ELF-1 (cell line): Measurements from ENCODE around the gene NOTCH1.
"Not testable (repeated sequence)": the region's sequence is repeated elsewhere in the genome, so short reads cannot be mapped to it uniquely, and the experiment has no call there.

Experiments
- DNase-seq: peaks from one replicate; pipeline ENCODE4 v3.0.0-alpha.2; 2016; ENCODE audit warnings: low read depth, low spot score

NOTCH1 gene

DNA sequence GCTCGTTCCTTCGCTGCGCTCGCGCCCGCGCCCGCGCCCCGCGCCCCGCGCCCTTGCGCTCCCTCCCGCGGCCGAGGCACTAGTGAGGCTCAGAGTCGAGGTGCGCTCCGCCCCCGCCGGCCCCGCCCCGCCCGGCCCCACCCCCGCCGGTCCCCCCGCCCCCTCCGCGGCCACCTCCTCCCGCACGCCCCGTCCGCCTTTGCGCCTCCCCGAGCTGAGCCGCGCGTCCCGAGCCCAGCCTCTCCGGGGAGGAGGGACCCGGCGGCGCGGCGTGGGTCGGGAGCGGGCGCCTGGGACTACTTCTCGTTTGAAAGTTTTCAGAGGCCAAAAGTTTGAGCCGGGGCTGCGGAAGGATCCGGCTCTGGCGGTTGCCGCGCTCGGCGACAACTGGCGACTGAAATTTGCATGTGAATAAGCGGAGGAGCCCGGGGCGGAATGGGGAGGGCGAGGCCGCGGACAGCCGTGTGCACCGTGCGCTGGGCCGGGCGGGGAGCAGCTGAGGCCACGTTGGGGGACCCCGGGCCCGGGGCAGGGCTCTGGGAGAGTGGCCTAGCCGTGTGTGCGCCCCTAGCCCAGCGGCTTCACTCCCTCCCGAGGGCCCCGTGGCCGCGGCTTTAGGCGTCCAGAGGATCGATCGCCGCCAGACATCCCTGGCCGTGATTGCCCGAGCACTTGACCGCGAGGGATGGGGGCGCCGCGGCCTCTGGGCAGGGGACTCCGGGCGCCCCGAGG lies at the start of gene NOTCH1:
TSS of gene NOTCH1 (minus strand) at position 84 of the 732 bp plus-strand sequence. CDS start 262 bp downstream, outside the sequence.
- peak; percentile 93 for DNase-seq

DNA sequence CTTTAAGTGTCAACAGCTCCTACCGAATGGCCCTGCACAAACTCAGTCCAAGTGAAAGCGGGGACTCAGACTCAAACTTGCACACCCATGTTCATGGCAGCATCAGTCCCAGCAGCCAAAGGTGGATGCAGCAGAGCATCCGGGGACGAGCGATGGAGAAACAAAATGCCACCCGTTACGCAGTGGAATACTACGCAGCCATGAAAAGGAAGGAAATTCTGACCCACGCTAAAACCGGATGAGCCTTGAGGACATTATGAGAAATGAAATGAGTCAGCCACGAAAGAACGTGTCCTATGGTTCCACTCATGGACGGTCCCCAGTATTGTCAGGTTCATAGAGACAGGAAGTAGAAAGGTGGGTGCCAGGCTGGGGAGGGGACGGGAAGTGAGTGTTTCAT lies 48.6 kb upstream of the NOTCH1 start:
- DNase-seq: no peak

DNA sequence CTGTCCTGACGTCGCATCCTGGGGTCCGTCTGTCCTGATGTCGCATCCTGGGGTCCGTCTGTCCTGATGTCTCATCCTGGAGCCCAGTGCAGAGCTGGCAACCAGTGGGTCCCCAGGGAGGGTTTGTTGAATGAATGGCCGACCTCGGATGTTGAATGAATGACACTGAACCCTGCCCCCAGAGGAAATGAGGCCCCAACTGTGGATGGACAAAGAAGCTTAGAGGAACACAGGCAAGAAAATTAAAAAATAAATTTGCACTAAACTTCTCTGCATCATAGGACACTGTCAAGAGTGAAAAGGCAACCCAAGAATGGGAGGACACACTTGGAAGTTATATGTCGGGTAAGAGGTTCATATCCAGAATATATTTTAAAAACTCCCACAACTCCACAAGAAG lies 47.7 kb upstream of the NOTCH1 start:
- DNase-seq: no peak

DNA sequence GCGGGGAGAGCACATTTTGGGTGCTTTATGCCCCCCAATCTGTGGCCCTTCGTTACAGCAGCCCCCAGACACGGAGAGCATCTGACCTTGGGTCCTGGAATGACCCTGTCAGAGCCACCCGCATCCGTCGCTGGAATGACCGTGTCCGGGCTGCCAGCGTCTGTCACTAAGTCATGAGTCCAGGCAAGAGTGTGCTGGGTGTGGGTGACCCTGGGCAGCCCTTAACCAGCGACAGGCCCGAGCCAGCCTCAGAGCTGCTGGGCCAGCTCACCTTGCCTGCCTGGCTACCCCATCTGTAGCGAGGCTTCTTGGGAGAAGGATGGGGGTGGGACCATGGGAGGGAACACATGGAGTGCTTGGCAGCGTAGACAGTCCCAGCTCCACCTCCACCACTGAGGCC lies 46.8 kb upstream of the NOTCH1 start:
- no peak for DNase-seq

DNA sequence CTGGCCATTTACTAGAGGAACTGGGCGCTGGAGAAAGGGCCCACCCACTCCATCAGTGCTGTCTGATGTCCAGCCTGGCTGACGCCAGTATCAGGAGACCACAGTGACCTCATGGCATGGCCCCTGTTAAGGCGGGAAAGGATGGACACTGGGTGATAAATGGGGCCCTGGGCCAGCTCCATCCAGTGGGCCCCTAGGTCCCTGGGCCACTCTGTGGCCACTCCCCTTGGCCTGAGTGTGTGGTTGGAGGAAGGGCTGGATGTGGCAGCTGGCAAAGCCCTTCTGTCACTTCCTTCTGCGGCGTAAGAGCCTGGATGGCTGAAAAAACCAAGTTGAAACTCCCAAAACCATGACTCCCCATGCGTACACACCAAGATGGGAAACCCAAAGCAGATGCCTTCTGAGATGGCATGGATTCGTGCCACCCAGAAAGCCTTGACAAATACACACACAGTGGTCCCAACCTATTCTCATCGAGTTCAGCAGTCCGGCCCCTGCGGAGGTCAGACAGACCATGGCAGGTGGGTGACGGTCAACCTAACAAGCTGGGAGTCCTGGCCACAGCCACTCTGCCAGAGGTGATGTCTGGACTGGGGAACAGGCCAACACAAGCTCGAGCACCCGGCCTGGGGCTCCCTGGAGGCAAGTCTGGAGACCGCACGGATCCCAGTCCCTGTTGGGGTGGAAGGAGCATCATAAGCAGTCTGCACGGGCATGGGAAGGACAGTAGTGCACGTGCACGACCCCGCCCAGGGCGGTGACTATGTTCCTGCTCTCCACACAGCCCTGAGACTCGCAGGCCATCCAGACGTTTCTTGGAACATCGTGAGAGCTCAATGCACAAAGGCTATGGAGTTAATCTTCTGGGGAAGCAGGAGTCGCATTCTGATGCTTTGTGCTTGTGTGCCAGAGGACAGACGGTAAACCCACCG lies 45.2 kb upstream of the NOTCH1 start:
- DNase-seq: no peak

DNA sequence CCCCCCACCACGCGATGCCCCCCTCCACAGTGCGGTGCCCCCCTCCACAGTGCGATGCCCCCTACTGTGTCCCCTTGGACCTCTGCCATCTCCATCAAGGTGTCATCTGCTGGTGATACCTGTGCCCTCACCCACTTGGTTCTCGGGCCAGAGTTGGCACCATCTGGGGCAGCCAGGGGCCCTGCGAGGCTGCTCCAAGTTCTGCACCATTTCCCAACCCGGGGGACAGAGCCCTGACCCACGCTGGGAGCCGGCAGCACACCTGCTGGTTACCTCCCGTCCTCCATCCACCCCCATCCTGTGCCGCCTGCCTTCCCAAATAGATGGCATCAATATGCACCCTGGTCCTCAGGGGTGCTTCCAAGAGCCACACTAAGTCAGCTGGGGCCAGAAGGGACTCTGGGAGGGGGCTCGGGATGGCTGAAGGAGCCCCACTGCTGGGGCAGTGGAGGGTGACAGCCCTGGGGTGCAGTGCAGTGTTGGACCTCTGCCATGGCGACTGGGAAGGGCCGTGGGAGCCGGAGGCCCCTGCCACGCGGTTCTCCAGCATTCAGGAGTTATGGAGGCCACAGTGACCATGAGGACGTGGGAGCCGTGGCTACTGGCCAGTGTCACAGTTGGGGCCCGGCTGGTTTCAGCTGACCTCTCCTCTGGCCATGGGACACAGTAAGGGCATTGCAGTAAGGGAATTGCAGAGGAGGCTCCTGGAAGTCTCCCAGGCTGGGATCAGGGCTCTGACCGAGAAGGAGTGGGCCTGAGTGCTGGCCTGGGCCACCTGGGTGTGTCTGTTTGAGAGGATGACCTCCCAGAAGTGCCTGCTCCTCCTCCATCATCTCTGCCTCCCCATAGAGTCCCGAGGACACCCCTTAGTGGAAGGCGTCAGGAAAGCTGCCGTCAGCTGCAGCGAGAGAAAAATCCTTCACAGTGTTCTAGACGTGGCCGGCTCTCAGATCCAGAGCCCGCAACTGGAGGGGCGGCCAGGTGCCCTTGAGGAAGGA lies 44.2 kb upstream of the NOTCH1 start:
- no peak for DNase-seq

DNA sequence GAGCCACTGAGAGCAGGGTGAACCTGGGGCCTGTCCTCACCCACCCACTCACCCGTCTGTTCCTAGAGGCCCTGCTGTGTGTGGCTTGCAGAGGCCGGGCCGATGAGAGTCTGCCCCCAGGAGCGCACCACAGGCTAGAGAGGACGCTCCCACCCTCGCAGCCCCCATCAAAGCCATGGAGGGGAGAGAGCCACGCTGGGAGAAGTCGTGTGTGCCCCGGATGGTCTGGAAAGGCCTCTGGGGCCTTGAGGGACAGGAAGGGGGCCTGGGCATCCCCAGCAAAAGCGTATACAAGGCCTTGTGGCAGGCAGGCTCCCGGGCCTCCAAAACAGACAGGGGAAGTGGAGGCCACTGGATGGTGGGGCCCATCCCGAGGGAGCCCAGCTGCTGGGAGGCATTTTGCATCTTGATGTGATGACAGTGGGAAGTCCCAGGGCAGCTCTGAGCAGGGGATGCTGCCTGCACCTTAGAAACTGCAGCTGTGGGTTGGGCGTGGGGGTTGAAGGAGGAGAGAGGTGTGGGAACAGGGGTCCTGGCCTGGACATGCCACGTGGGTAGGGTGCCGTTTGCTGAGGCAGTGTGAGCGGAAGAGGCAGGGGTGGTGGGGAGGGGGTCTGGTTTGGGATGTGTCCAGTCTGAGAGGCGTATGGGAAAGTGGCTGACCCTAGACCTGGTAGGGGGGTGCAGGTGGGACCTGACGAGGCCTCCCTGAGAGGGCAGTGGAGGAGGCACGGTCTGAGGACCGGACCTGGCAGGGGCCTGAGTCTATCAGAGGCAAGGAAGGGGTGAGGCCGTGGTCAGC lies 43.0 kb upstream of the NOTCH1 start:
- DNase-seq: no peak

DNA sequence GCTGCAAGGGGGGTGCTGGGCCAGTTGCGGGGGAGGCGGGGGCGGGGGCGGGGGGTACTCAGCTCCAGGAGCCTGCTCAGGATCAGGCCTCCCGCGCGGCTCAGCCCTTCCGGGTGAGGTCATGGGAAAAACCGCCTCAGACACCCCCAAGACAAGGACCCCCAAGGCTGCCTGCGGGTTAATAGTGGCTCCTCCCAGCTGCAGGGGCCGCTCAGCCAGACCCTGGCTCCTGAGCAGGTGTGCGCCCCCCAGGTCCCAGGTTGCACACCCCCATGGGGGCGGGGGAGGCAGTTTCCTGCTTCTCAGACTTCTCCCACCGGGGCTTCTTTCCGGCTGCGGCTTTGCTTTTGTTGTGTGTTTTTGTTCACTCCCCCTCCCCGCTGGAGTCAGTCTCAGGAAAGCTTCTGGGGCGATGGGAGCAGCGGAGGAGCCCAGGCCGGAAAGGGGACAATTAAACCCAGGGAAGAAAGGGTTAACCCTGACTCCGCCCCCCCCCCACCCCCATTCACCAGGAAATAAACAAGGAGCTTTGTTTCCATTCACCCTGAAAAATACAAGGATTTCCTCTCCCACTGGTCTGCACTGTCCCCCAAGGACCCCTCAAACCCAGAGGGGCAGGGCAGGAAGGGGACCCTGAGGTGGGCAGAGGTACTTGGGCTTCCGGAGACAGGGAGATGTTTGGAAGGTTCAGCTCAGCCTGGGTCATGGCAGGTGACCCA lies 42.3 kb upstream of the NOTCH1 start:
- peak; percentile 85 for DNase-seq

DNA sequence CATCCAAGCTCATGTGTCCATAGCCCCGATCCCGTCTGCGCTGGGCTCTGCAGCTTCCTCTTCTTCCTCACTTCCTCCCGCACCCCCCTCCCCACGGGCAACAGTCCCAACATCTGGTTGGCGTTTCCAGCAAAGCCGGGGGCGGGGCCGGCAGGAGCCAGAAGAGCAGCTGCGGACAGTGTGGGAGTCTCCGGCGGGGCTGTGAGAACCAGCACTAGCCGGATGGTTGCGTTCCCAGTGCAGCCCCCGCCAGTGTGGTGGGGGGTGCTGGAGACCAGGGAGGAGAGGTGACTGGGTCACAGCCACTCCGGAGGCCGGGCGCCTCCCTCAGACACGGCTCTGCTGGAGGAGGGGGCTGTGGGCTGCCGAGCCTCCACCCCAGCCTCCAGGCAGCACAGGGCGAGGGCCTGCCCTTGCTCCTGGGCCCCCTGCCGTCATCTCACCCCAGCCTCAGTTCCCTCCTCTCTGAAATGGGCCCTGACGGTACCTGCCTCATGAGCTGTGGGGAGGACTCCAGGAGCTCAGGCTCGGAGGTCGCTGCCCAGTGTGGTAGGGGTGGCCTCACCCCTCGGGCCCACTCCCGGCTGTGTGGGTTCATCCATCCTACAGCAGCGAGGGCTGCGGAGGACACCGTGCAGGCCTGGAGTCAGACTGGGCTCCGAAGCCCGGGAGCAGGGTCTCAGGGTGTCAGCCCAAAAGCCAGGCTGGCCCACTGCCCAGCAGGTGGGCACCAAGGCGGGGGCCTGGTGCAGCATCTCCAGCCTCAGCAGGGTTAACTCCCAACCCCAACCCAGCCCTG lies 41.5 kb upstream of the NOTCH1 start:
- DNase-seq: peak; percentile 81

DNA sequence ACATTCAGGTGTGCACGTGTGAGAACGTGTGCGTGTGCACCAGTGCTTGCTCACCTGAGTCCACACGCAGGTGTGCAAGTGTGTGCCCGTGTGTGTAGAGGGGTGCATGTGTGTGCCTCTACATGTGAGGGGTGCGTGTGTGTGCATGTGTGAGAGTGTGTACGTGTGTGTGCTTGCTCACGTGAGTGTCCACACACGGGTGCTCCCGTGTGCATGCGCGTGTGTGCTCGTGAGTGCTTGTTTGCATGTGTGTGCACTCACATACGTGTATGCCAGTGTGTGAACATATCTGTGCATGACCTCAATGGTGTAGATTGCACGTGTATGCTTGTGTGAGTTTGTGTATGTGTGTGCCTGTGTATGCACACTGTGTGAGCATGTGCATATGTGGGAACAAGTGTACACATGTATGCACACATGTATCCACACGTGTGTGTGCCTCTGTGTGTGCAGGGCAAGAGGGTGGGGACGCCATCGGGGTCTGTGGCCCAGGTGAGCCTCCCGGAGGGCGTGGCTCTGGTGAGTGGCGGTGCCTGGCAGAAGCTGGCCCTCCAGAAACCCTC lies 40.6 kb upstream of the NOTCH1 start:
- DNase-seq: no peak

DNA sequence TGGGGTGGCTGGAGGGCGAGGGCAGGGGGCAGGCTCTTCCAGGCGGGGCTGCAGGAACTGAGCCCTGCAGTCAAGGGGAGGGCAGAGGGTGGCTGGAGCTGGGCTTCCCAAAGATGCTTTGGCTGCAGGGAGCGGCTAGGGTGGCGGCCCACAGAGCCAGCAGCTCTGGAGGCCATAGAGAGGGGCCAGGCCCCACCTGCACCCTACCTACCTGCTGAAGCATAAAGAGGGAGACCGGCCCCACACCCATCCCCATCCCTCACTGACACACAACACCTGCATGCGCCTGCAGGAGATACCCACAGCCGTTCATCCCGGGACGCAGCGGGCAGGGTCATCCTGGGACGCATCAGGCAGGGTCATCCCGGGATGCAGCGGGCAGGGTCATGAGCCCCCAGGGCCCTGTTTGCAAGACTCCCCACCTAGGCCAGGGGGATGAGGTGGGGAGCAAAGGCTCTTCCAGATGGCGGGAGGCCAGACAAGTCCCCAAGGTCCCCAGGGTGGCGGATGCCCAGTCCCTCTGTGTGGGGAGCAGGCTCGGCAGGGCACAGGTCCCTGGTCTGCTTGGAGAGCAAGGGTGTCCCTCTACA lies 39.8 kb upstream of the NOTCH1 start:
- no peak for DNase-seq

DNA sequence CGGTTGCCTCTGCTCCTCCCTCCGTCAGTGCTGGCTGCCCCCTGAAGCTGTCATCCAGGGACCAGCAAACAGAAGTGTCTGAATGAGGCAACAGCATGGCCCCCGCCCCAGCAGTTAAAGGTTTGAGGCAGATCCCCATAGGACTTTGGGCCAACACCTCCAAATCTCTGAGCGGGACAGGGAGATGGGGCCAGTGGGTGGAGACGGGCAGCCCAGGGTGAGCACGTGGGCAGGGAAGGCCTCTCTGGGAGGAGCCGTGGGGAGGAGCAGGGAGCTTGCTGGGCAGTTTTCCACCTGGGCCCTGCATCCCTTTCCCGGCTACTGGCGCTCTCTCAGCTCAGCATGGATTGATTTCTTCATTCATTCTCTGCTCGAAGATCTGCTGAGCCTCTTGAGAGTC lies 39.1 kb upstream of the NOTCH1 start:
- DNase-seq: no peak

DNA sequence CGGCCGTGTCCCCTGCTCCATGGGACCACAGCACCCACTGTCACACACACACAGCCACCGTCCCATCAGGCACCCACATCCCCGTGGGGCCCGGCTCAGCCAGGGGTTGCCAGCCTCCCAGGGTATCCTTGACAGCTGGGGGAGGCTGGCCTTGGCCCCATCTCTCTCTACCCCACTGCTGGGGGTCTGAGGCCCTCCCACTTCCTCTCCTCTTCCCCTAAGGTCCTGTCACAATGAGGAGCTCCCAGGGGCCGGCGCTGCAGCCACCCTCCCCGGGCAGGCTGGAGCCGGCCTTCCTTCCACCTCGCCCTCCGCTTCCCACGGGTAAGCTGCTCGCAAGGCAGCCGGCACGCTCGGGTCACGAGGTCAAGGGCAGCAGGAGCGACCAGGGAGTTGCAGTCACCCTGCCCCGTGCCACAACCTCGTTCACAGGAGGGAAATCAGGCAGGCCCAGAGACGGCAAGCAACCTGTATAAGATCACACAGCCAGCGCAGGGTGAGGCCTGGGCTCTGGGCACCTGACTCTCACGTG lies 38.6 kb upstream of the NOTCH1 start:
- no peak for DNase-seq

DNA sequence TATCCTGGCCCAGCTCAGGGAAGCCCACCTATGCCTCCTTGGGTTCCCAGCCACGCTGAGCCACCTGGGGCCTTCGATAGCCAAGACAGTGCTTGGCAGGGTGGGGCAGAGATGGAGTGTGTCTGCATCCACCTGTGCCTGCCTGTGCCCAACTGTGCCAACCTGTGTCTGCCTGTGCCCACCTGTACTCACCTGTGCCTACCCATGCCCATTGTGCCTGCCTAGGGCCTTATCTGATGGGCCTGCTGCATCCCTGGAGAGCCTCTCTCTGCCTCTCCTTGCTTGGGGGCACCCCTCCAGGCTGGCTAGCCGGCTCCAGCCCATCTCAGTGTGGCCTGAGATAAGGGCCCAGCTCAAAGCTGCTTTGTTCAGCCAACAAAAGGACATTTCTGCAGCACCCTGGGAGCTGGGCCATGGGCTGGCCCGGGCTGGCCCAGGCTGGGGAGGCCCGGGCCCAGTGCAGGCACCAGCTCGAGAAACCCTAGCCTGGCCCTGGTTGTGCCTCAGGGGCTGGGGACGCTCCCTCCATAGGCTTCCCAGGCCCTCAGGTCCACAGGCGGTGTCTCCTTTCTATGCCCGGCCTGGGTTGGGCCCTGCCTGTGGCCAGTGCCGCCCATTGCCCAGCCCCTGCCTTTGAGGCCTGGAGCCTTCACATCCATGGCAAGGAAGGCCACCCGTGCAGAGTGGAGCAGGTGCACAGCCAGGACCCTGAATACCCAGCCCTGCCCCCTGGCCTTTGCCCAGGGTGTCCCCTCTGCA lies 37.3 kb upstream of the NOTCH1 start:
- DNase-seq: no peak

DNA sequence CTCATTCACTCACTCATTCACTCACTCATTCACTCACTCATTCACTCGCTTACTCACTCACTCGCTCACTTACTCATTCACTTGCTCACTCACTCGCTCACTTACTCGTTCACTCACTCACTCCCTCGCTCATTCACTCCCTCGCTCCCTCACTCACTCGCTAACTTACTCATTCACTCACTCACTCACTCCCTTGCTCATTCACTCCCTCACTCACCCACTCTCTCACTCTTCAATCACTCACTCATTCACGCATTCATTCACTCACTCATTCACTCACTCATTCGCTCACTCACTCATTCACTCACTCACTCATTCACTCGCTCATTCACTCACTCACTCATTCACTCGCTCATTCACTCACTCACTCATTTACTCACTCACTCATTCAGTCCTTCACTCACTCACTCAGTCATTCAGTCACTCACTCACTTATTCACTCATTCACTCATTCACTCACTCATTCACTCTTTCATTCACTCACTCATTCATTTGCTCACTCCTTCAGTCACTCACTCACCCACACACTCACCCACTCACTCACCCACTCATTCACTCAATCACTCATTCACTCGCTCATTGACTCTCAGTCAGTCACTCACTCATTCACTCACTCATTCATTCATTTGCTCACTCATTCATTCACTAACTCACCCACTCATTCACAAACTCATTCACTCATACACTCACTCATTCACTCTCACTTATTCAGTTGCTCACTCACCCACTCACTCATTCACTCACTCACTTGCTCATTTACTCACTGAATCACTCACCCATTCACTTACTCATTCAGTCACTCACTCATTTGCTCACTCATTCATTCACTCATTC lies 36.0 kb upstream of the NOTCH1 start:
- no peak for DNase-seq

DNA sequence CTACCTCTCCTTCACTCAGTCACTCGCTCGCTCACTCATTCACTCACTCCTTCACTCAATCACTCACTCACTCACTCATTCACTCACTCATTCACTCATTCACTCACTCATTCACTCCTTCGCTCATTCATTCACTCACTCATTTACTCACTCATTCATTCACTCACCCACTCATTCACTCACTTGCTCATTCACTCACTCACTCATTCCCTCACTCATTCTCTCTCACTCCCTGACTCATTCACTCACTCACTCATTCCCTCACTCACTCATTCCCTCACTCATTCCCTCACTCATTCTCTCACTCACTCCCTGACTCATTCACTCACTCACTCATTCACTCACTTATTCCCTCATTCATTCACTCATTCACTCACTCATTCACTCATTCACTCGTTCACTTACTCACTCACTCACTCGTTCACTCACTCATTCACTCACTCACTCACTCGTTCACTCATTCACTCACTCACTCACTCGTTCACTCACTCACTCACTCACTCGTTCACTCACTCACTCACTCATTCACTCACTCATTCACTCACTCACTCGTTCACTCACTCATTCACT lies 33.9 kb upstream of the NOTCH1 start:
- not testable (repeated sequence) for DNase-seq
